NCI-H2227 (cell line): Measurements from ENCODE around the gene APOM.

ENCODE experiments used
- DNase-seq: peaks from one replicate; lab custom pipeline; 2025; ENCODE audit not compliant: unreplicated experiment; lab: John Stamatoyannopoulos, UW

The APOM gene

DNA sequence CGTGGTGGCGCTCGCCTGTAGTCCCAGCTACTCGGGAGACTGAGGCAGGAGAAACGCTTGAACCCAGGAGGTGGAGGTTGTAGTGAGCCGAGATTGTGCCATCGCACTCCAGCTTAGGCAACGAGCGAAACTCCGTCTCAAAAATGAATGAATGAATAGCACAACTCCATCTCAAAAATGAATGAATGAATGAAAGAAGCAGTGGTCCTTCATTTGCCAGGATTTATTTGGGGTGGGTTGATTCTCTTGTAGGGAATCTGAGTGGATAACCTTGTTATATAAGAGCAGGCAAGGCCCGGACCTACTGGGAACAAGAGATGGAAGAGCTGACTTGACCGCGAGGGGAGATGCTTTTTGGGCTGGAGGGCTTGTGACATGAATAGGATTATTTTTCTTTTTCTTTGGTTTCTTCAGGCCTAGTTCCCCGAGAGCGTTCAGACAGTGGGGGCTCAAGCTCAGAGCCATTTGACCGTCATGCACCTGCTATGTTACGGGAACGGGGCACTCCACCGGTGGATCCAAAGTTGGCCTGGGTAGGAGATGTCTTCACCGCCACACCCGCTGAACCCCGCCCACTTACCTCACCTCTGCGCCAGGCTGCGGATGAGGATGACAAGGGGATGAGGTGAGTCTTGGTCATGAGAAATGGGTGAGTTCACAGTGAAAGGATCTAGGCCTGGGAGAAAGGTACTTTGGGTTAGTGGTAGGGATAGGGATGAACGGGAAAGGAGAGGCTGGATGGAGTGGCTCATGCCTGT lies 25.3 kb upstream of the APOM start:
- DNase-seq: no peak

DNA sequence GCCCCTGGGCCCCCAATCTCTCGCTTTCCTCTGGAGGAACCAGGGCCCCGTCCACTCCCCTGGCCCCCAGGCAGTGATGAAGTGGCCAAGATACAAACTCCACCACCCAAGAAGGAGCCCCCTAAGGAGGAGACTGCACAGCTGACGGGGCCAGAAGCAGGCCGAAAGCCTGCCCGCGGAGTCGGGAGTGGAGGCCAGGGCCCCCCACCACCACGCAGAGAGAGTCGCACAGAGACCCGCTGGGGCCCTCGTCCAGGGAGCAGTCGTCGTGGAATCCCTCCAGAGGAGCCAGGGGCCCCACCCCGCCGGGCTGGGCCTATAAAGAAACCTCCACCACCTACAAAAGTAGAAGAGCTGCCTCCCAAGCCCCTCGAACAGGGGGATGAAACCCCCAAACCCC lies 24.5 kb upstream of the APOM start:
- DNase-seq: no peak

GRCh38 chr6:31631681-31632278 lies 23.9 kb upstream of the APOM start:
- DNase-seq: no peak

GRCh38 chr6:31632279-31632946 lies 23.3 kb upstream of the APOM start:
- no peak for DNase-seq

DNA sequence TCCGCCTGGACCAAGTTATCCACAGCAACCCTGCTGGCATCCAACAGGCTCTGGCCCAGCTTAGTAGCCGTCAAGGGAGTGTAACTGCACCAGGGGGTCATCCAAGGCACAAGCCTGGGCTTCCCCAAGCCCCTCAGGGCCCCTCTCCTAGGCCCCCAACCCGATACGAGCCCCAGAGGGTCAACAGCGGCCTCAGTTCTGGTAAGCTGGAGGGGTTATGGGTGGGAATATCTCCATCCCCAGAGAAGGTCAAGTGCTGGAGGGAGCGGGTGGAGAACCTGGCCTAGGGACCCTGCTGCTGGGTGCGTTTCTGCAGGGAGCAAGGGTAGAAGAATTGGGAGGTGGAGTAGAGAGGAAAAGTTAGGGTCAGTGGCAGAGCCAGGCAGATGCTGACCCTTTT lies 22.2 kb upstream of the APOM start:
- no peak for DNase-seq

GRCh38 chr6:31634131-31634530 lies 21.6 kb upstream of the APOM start:
- no peak for DNase-seq

DNA sequence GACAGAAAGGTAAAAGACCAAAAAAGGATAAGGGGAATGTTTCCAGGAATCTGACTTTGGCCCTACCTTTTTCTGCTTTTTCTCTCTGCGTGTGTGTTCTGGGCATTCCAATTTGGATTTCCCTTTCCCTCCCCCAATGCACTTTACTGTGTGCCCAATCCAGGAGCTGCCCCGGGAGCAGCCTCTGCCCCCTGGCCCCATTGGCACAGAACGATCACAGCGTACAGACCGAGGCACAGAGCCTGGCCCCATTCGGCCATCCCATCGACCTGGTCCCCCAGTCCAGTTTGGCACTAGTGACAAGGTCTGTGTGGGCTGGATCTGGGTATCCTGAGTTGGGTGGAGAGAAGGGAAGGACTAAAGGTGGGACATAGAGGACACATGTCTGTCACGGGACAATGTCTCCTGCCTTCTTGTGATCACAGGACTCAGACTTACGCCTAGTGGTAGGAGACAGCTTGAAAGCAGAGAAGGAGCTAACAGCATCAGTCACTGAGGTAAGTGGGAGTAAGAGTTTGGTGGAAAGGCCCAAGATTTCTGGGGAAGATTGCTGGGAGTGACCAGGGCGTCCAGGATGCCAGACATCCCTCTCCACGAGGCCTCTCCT lies 20.6 kb upstream of the APOM start:
- DNase-seq: no peak

- DNase-seq: no peak
These were observed 18.7 kb upstream of the APOM start for GRCh38 chr6:31636698-31637596.

DNA sequence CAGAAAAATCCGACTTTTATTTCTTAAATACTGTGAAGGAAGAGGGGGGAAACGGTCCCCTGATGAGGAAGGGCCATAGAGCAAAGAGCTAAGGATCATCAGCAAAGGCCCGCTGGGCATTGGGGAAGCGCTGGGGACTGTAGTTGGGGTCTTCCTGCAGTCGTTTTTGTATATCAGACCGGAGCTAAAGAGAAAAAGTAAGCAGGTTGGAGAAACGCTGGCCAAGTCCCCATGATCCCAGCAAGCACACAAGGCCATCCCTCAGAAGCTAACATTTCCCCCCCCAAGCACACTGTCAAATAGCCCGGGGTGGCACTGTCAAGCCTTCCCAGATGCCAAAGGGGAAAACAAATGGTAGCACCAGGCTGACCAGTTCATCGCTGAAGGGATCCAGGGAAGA lies 16.7 kb upstream of the APOM start:
- DNase-seq: no peak

DNA sequence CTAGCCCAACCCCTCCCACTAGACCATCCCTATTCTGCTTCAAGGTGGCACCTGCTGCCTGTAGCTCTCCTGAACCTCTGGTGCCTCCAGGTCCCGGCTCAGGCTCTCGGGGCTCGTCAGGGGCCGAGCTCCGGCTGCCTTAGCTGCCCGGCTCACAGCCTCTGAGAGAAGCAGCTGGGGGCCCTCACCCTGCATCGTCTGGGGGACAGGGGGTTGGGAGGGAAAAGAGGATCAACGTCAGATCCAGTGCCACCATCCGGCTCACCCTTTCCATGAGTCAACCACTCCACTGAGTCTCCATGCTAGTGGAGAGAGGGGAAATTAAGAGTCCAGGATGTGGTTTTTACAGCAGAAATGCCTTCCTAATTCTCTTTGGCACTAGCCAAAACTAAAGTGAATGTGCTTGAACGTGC lies 16.2 kb upstream of the APOM start:
- DNase-seq: no peak

GRCh38 chr6:31640612-31641011 lies 15.1 kb upstream of the APOM start:
- no peak for DNase-seq

GRCh38 chr6:31641370-31641769 lies 14.3 kb upstream of the APOM start:
- no peak for DNase-seq

DNA sequence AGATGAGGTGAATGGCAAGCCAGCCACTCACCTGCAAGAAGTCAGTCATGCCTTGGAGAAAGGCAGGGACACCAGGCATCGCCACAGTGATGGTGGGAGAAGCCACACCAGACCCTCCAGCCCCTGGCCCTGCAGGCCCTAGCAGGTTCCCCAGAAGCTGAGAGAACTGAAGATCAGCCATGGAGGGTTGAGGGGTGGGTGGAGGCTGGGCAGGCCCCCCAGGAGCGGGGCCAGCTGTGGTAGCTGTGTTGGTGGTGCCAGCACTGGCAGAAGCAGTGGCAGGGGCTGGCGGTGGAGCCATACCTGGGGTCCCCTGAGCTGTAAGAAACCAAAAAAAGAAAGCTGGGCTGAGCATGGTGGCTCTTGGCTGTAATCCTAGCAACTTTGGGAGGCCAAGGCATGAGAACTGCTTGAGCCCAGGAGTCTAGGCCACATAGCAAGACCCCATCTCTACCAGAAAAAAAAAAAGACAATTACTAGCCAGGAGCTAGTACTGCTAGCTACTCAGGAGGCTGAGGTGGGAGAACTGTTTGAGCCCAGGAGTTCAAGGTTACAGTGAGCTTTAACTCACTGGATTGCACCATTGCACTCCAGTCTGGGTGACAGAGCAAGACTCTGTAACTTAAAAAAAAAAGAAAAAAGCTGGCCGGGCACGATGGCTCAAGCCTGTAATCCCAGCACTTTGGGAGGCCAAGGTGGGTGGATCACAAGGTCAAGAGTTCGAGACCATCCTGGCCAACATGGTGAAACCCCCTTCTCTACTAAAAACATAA lies 12.7 kb upstream of the APOM start:
- no peak for DNase-seq

- no peak for DNase-seq
These were observed 11.8 kb upstream of the APOM start for GRCh38 chr6:31643818-31644454.

GRCh38 chr6:31645325-31645724 lies 10.4 kb upstream of the APOM start:
- DNase-seq: no peak

DNA sequence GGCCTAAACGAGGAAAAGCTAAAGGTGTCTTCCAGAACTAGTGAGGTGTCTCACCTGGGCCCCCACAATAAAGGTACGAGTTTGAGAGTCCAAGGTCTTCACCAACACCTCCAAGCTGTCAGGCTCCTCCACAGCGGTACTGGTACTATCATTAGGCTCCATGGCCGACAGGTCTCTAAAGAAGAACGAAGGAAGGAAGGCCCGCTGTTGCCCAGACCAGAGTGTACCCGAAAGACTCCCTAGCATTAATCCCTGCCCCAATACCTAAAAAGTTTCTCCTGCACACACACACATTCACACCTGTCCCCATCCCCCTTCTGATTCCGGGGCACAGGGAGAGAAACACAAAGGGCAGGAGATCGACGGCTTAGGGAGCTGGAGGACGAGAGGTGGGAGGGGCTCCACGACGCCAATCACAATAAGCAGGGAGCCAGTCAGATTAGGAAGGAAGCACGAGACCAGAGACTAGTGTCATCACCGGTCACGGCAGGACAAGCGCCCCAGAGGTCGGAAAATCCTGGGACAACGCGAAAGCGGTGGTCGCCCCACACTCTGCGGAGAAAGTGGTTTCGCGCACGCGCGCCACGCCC lies 4.0 kb upstream of the APOM start:
- peak; percentile 92 for DNase-seq

DNA sequence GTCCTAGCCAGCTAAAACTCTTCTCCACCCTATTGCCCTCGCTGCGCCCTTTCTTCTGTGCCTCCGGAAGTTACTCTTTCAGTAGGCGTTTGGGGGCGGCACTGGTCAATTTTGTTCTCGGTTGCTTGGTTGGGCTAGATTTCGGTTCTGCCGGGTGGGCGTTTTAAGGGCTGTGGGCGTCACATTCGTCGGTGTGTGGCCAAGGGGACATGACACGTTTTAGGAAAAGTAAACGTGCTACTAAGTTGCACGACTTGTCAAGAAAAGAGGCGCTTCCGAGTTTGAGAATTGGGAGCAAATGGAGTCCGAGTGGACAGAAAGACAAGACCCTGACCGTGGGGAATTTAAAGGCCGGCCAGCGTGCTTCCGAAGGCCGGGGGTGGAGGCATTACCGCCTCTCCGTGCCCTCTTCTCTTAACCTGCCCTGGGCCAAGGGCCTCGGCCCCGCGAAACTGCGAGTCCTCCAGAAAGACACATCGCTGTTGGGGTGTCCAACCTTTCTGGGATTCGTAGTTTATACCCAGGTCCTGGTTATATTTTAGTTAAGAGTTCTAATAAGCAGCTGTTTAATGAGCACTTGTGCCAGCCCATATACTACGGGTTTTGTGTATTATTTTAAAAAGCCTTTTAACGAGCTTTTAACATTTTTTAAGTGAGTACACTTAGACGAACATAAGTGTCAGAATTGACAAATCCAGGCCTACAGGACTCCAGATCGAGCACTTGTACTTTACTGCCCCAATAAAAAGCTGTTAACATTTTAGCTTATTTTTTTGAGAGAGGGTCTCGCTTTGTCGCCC lies 2.6 kb upstream of the APOM start:
- peak; percentile 98 for DNase-seq

GRCh38 chr6:31654574-31655348 lies 933 bp upstream of the APOM start:
- DNase-seq: no peak
